ENCODE data around the gene FAM50A. TPM values are rescaled to one million over a fixed set of nuclear protein-coding genes. Genes with fewer than 3 reads are reported as not detected.

The FAM50A gene
- total RNA-seq, 1 experiment from 2014 or later = 53.8 TPM

- H3K79me2 ChIP-seq (ENCODE audit: low read length) = peaks cover 17% of the 10 kb centered on the region
- H3K9me2 ChIP-seq (replicated peaks; ENCODE audit: low read length) = no peaks in the 10 kb centered on the region
- TF ChIP-seq CTCF (conservative IDR thresholded peaks at IDR 0.05; ENCODE audit: low read depth, low read length) (no peak), EZH2 (IDR thresholded peaks at IDR 0.05; ENCODE audit: low read length, unreplicated experiment) (no peak), EZH2phosphoT487 (IDR thresholded peaks at IDR 0.05; ENCODE audit: borderline replicate concordance, low read length) (no peak)
- no peaks in the 10 kb centered on the region for H3K27me3 ChIP-seq (ENCODE audit: low read length)
- DNase-seq (no peak), ATAC-seq (no peak)
- H3K27ac ChIP-seq (ENCODE audit: low read length) = no peak overlapping the region
- ChIA-PET CTCF (no interaction called here), POLR2A (ENCODE audit: unreplicated experiment) (no interaction called here)
- H3K4me3 ChIP-seq (ENCODE audit: low read length) = peak overlapping the region; percentile 82
- H2AFZ ChIP-seq (ENCODE audit: low read length) = no peak overlapping the region
- H3K9ac ChIP-seq (ENCODE audit: low read length) = no peak overlapping the region
- no peaks in the 10 kb centered on the region for H3F3A ChIP-seq (ENCODE audit: low read length, unreplicated experiment)
- H3K4me2 ChIP-seq (ENCODE audit: low read length) = peak overlapping the region; percentile 96
- no peaks in the 10 kb centered on the region for H3K4me1 ChIP-seq (ENCODE audit: insufficient read depth, low read length)
- intact Hi-C loops (cut with micrococcal nuclease) = loop anchor here (10.0 kb wide), 1 partner anchor 65 kb away; the partner anchor contains the start of gene RPL10
- H3K9me3 ChIP-seq (ENCODE audit: low read length) = no peaks in the 10 kb centered on the region
- BruUV-seq (replicated peaks) = no TSS peak
- H4K20me1 ChIP-seq (ENCODE audit: low read length) = no peaks in the 10 kb centered on the region
- H3K36me3 ChIP-seq (ENCODE audit: low read depth, low read length) = no peaks in the 10 kb centered on the region
Observed at GRCh38 chrX:154459832-154460231, 15.9 kb downstream of the FAM50A start.

DNA sequence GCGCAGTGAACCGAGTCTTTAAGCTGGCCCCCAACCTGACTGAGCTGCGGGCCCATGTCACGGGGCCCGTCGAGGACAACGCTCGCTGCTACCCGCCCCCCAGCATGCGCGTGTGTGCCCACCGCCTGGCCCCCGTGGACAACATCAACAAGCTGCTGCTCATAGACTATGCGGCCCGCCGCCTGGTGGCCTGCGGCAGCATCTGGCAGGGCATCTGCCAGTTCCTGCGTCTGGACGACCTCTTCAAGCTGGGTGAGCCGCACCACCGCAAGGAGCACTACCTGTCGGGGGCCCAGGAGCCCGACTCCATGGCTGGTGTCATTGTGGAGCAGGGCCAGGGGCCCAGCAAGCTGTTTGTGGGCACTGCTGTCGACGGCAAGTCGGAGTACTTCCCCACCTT, 16.4 kb downstream of the FAM50A start:
- intact Hi-C loops (cut with micrococcal nuclease) = no loop called here
- no peak overlapping the region for H3K4me2 ChIP-seq (ENCODE audit: low read length)
- no peaks in the 10 kb centered on the region for H3F3A ChIP-seq (ENCODE audit: low read length, unreplicated experiment)
- BruUV-seq (replicated peaks) = no TSS peak
- H3K4me1 ChIP-seq (ENCODE audit: insufficient read depth, low read length) = no peaks in the 10 kb centered on the region
- ChIA-PET POLR2A (ENCODE audit: unreplicated experiment) (no interaction called here), CTCF (no interaction called here)
- DNase-seq = no peak
- H3K36me3 ChIP-seq (ENCODE audit: low read depth, low read length) = no peaks in the 10 kb centered on the region
- H3K4me3 ChIP-seq (ENCODE audit: low read length) = no peak overlapping the region
- no peak overlapping the region for H2AFZ ChIP-seq (ENCODE audit: low read length)
- no peaks in the 10 kb centered on the region for H3K9me3 ChIP-seq (ENCODE audit: low read length)
- no peak overlapping the region for H3K9ac ChIP-seq (ENCODE audit: low read length)
- no peak for TF ChIP-seq EZH2phosphoT487 (IDR thresholded peaks at IDR 0.05; ENCODE audit: borderline replicate concordance, low read length)
- TF ChIP-seq CTCF (conservative IDR thresholded peaks at IDR 0.05; ENCODE audit: low read depth, low read length) = no peak
- TF ChIP-seq EZH2 (IDR thresholded peaks at IDR 0.05; ENCODE audit: low read length, unreplicated experiment) = no peak
- no peaks in the 10 kb centered on the region for H4K20me1 ChIP-seq (ENCODE audit: low read length)
- no peak for ATAC-seq
- no peaks in the 10 kb centered on the region for H3K27me3 ChIP-seq (ENCODE audit: low read length)
- H3K79me2 ChIP-seq (ENCODE audit: low read length) = peaks cover 17% of the 10 kb centered on the region
- no peaks in the 10 kb centered on the region for H3K9me2 ChIP-seq (replicated peaks; ENCODE audit: low read length)
- no peak overlapping the region for H3K27ac ChIP-seq (ENCODE audit: low read length)

DNA sequence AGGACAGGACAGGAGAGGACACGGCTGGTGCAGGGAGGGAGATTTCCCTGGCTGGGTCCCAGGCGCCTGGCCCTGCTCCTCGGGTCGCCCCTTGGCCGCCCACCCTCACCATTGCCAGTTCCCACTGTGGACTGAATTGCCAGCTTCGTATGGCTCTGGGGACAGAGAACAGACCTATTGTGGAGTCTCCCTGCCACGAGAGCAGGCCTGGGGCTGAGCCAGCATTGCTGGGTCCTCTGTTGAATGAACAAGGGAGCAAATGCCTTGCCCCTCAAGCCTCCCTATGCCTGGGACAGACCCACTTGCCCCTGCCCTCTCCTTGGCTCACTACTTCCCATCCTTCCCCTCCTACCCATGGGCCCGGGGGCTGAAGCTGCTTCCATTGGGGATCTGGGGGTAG, 18.5 kb downstream of the FAM50A start:
- Histone ChIP-seq H3F3A (ENCODE audit: low read length, unreplicated experiment) (no peaks in the 10 kb centered on the region), H3K79me2 (ENCODE audit: low read length) (peaks cover 17% of the 10 kb centered on the region), H3K36me3 (ENCODE audit: low read depth, low read length) (no peaks in the 10 kb centered on the region), H2AFZ (ENCODE audit: low read length) (no peak overlapping the region), H3K27me3 (ENCODE audit: low read length) (no peaks in the 10 kb centered on the region), H3K9me2 (replicated peaks; ENCODE audit: low read length) (no peaks in the 10 kb centered on the region), H3K9me3 (ENCODE audit: low read length) (no peaks in the 10 kb centered on the region), H4K20me1 (ENCODE audit: low read length) (no peaks in the 10 kb centered on the region), H3K9ac (ENCODE audit: low read length) (no peak overlapping the region), H3K27ac (ENCODE audit: low read length) (no peak overlapping the region), H3K4me2 (ENCODE audit: low read length) (no peak overlapping the region), H3K4me1 (ENCODE audit: insufficient read depth, low read length) (no peaks in the 10 kb centered on the region), H3K4me3 (ENCODE audit: low read length) (no peak overlapping the region)
- TF ChIP-seq CTCF (conservative IDR thresholded peaks at IDR 0.05; ENCODE audit: low read depth, low read length) = no peak
- no peak for TF ChIP-seq EZH2 (IDR thresholded peaks at IDR 0.05; ENCODE audit: low read length, unreplicated experiment)
- no peak for TF ChIP-seq EZH2phosphoT487 (IDR thresholded peaks at IDR 0.05; ENCODE audit: borderline replicate concordance, low read length)
- BruUV-seq (replicated peaks) = no TSS peak
- ATAC-seq (no peak), DNase-seq (no peak)
- intact Hi-C loops (cut with micrococcal nuclease) = no loop called here
- ChIA-PET POLR2A (ENCODE audit: unreplicated experiment) (no interaction called here), CTCF (no interaction called here)

Data from PC-3 (cell line).